WTC11 (cell line): ENCODE results near the gene TRAF3IP1. TPM values are rescaled to one million over a fixed set of nuclear protein-coding genes. Genes with fewer than 3 reads are reported as not detected.

Source experiments
- CREB1 ChIP-seq: sonication (generic); formaldehyde crosslinking; IDR thresholded peaks from 2 replicates; pipeline ENCODE4 v1.8.0; 2023; ENCODE audit warnings: mild to moderate bottlenecking, missing genetic modification reagents
- ELF4 ChIP-seq: sonication (generic); formaldehyde crosslinking; IDR thresholded peaks from 2 replicates; pipeline ENCODE4 v1.8.1; 2022; ENCODE audit warnings: low read depth, mild to moderate bottlenecking, moderate library complexity, missing genetic modification reagents
- FOXP1 ChIP-seq: sonication (generic); formaldehyde crosslinking; IDR thresholded peaks from 2 replicates; pipeline ENCODE4 v1.8.0; 2022; ENCODE audit warnings: missing genetic modification reagents, mild to moderate bottlenecking, moderate library complexity, borderline replicate concordance
- HMGA2 ChIP-seq: fragments of 250-450 bp; sonication (Bioruptor Pico); IDR thresholded peaks from 2 replicates; pipeline ENCODE4 v1.4.0; 2021; ENCODE audit warnings: mild to moderate bottlenecking, moderate library complexity
- JAZF1 ChIP-seq: fragments of 250-450 bp; sonication (Bioruptor Pico); IDR thresholded peaks from 2 replicates; pipeline ENCODE4 v1.9.0; 2021; ENCODE audit warnings: moderate library complexity, mild to moderate bottlenecking, inconsistent platforms
- NR2C2 ChIP-seq: sonication (generic); formaldehyde crosslinking; IDR thresholded peaks from 2 replicates; pipeline ENCODE4 v1.8.0; 2022; ENCODE audit warnings: mild to moderate bottlenecking, missing genetic modification reagents
- RELA ChIP-seq: sonication (generic); formaldehyde crosslinking; IDR thresholded peaks from 2 replicates; pipeline ENCODE4 v1.8.1; 2022; ENCODE audit warnings: missing genetic modification reagents, mild to moderate bottlenecking, borderline replicate concordance
- RORB ChIP-seq: fragments of 250-450 bp; sonication (Bioruptor Pico); IDR thresholded peaks from 2 replicates; pipeline ENCODE4 v1.9.0; 2021; ENCODE audit warnings: mild to moderate bottlenecking
- SMAD3 ChIP-seq: sonication (generic); formaldehyde crosslinking; IDR thresholded peaks from 2 replicates; pipeline ENCODE4 v1.8.0; 2022; ENCODE audit warnings: missing genetic modification reagents, mild to moderate bottlenecking, borderline replicate concordance
- SMAD4 ChIP-seq: sonication (generic); formaldehyde crosslinking; IDR thresholded peaks from 2 replicates; pipeline ENCODE4 v1.8.0; 2022; ENCODE audit warnings: mild to moderate bottlenecking, missing genetic modification reagents
- SP1 ChIP-seq: sonication (generic); formaldehyde crosslinking; conservative IDR thresholded peaks from 2 replicates; pipeline ENCODE4 v1.8.1; 2022; ENCODE audit warnings: missing genetic modification reagents
- TEAD1 ChIP-seq: sonication (generic); formaldehyde crosslinking; IDR thresholded peaks from 2 replicates; pipeline ENCODE4 v1.8.0; 2022; ENCODE audit warnings: mild to moderate bottlenecking, missing genetic modification reagents
- ZNF138 ChIP-seq: sonication (generic); formaldehyde crosslinking; conservative IDR thresholded peaks from 2 replicates; pipeline ENCODE4 v1.8.1; 2022; ENCODE audit warnings: mild to moderate bottlenecking, moderate library complexity, missing genetic modification reagents
- ZNF317 ChIP-seq: sonication (generic); formaldehyde crosslinking; IDR thresholded peaks from 2 replicates; pipeline ENCODE4 v1.8.1; 2023; ENCODE audit warnings: low read depth, mild to moderate bottlenecking, moderate library complexity, missing genetic modification reagents, borderline replicate concordance
- total RNA-seq: library from RNA; stranded (reverse); gene quantifications from 3 replicates; pipeline ENCODE4 v1.2.3, GENCODE V29; 2021
- TF ChIP-seq, protein P1 (sequence below): sonication (generic); formaldehyde crosslinking; IDR thresholded peaks from 2 replicates; pipeline ENCODE4 v1.8.0; 2023; ENCODE audit warnings: mild to moderate bottlenecking, missing genetic modification reagents
- TF ChIP-seq, protein P2 (sequence below): sonication (generic); formaldehyde crosslinking; IDR thresholded peaks from 2 replicates; pipeline ENCODE4 v1.8.1; 2022; ENCODE audit warnings: low read depth, missing genetic modification reagents, borderline replicate concordance
- TF ChIP-seq, protein P3 (sequence below): fragments of 250-450 bp; sonication (Bioruptor Pico); conservative IDR thresholded peaks from 2 replicates; pipeline ENCODE4 v1.9.0; 2021; ENCODE audit warnings: mild to moderate bottlenecking
- TF ChIP-seq, protein P4 (sequence below): fragments of 250-450 bp; sonication (Bioruptor Pico); IDR thresholded peaks from 2 replicates; pipeline ENCODE4 v1.8.0; 2021; ENCODE audit warnings: mild to moderate bottlenecking
- TF ChIP-seq, protein P5 (sequence below): sonication (generic); formaldehyde crosslinking; IDR thresholded peaks from 2 replicates; pipeline ENCODE4 v1.8.0; 2022; ENCODE audit warnings: mild to moderate bottlenecking, missing genetic modification reagents
- TF ChIP-seq, protein P6 (sequence below): sonication (generic); formaldehyde crosslinking; IDR thresholded peaks from 2 replicates; pipeline ENCODE4 v1.8.0; 2022; ENCODE audit warnings: mild to moderate bottlenecking, missing genetic modification reagents
- TF ChIP-seq, protein P7 (sequence below): sonication (generic); formaldehyde crosslinking; IDR thresholded peaks from 2 replicates; pipeline ENCODE4 v1.8.0; 2023; ENCODE audit warnings: missing genetic modification reagents
- TF ChIP-seq, protein P8 (sequence below): sonication (generic); formaldehyde crosslinking; IDR thresholded peaks from 2 replicates; pipeline ENCODE4 v1.8.1; 2023; ENCODE audit warnings: mild to moderate bottlenecking, missing genetic modification reagents, moderate library complexity
- TF ChIP-seq, protein P9 (sequence below): sonication (generic); formaldehyde crosslinking; IDR thresholded peaks from 2 replicates; pipeline ENCODE4 v1.8.0; 2022; ENCODE audit warnings: mild to moderate bottlenecking, missing genetic modification reagents

The TRAF3IP1 gene
- total RNA-seq, 1 experiment from 2014 or later = 18.7 TPM

DNA sequence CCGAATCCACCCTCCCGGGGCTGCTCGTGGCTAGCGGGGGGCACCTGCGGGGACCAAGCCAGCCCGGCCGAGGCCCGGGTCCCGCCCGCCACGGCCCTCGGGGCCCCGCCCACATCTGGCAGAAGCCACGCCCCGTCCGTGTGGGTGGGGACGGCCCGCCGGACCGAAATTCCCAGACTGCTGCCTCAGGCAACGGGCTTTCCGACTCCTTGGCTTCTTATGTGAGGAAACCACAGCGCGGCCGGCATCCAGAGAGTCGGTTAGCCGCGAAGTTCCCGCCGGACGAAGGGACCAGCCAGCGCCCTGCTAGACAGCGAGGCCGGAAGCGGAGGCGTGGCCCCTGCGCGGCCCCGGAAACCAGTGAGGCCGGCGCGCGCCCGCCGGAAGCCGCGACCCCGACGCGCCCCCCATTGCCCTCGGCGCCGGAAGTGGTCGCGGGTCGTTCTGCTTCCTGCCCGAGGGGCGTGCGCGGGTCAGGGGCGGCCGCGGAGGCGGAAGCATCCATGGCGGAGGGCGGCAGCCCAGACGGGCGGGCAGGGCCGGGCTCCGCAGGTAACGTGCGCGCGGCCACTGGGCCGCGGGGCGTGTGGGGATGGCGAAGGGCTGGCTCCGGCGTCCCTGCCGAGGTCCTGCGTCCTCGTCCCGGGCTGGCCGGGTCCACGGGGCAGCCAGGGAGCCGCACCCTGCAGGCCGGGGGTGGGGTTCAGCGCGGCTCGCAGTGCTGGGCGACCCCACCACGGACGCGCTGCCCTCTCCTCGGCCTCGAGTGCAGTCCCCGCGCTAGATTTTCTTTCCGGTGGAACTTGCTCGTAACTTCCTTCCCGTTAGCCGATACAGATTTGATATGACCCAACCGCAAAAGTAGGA, 106.5 kb downstream of the TRAF3IP1 start, which contains the start of gene ASB1 (continued):
- TF ChIP-seq, protein P1, sequence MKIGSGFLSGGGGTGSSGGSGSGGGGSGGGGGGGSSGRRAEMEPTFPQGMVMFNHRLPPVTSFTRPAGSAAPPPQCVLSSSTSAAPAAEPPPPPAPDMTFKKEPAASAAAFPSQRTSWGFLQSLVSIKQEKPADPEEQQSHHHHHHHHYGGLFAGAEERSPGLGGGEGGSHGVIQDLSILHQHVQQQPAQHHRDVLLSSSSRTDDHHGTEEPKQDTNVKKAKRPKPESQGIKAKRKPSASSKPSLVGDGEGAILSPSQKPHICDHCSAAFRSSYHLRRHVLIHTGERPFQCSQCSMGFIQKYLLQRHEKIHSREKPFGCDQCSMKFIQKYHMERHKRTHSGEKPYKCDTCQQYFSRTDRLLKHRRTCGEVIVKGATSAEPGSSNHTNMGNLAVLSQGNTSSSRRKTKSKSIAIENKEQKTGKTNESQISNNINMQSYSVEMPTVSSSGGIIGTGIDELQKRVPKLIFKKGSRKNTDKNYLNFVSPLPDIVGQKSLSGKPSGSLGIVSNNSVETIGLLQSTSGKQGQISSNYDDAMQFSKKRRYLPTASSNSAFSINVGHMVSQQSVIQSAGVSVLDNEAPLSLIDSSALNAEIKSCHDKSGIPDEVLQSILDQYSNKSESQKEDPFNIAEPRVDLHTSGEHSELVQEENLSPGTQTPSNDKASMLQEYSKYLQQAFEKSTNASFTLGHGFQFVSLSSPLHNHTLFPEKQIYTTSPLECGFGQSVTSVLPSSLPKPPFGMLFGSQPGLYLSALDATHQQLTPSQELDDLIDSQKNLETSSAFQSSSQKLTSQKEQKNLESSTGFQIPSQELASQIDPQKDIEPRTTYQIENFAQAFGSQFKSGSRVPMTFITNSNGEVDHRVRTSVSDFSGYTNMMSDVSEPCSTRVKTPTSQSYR (CRISPR knock-in tag) = no peak
- TF ChIP-seq SMAD4 (CRISPR knock-in tag) = no peak
- TF ChIP-seq ZNF317 (CRISPR knock-in tag) = no peak
- TF ChIP-seq NR2C2 (CRISPR knock-in tag) = no peak
- peak; percentile 13; the same call in 1 of the 2 replicates for TF ChIP-seq SMAD3 (CRISPR knock-in tag)
- TF ChIP-seq, protein P2, sequence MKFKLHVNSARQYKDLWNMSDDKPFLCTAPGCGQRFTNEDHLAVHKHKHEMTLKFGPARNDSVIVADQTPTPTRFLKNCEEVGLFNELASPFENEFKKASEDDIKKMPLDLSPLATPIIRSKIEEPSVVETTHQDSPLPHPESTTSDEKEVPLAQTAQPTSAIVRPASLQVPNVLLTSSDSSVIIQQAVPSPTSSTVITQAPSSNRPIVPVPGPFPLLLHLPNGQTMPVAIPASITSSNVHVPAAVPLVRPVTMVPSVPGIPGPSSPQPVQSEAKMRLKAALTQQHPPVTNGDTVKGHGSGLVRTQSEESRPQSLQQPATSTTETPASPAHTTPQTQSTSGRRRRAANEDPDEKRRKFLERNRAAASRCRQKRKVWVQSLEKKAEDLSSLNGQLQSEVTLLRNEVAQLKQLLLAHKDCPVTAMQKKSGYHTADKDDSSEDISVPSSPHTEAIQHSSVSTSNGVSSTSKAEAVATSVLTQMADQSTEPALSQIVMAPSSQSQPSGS (CRISPR knock-in tag) = no peak
- TF ChIP-seq, protein P3, sequence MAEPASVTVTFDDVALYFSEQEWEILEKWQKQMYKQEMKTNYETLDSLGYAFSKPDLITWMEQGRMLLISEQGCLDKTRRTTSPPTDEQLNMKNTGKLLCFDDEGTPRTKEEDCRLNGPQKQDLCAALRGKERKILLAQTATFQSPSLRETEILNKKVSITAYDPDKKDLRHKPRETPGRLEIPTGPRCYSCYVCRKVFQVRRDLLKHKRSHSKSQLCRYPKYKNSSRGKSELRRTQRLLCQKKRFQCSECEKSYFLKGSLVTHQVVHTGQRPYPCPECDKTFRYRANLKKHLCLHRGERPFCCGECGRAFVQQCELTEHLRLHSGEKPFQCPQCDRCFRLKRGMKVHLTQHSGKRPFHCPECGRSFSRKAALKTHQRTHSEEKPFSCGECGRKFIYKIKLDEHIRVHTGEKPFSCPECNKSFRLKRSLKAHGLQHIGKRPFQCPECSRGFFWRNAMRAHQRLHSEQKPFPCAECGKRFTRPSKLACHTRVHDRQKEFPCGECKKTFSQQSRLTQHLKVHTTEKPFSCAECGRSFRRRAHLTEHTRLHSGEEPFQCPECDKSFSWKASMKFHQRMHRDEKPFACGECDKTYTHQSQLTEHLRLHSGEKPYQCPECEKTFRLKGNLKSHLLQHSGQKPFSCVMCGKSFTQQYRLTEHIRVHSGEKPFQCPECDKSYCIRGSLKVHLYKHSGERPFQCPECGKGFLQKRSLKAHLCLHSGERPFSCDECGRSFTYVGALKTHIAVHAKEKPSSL (CRISPR knock-in tag) = no peak
- TF ChIP-seq, protein P4, sequence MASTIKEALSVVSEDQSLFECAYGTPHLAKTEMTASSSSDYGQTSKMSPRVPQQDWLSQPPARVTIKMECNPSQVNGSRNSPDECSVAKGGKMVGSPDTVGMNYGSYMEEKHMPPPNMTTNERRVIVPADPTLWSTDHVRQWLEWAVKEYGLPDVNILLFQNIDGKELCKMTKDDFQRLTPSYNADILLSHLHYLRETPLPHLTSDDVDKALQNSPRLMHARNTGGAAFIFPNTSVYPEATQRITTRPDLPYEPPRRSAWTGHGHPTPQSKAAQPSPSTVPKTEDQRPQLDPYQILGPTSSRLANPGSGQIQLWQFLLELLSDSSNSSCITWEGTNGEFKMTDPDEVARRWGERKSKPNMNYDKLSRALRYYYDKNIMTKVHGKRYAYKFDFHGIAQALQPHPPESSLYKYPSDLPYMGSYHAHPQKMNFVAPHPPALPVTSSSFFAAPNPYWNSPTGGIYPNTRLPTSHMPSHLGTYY (CRISPR knock-in tag) = no peak
- TF ChIP-seq, protein P5, sequence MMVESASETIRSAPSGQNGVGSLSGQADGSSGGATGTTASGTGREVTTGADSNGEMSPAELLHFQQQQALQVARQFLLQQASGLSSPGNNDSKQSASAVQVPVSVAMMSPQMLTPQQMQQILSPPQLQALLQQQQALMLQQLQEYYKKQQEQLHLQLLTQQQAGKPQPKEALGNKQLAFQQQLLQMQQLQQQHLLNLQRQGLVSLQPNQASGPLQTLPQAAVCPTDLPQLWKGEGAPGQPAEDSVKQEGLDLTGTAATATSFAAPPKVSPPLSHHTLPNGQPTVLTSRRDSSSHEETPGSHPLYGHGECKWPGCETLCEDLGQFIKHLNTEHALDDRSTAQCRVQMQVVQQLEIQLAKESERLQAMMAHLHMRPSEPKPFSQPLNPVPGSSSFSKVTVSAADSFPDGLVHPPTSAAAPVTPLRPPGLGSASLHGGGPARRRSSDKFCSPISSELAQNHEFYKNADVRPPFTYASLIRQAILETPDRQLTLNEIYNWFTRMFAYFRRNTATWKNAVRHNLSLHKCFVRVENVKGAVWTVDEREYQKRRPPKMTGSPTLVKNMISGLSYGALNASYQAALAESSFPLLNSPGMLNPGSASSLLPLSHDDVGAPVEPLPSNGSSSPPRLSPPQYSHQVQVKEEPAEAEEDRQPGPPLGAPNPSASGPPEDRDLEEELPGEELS (CRISPR knock-in tag) = peak; percentile 54
- TF ChIP-seq HMGA2 = no peak
- peak; percentile 92 for TF ChIP-seq SP1 (CRISPR knock-in tag)
- 0 out of 2 replicates have a peak, but pooled peaks have one; percentile 21 for TF ChIP-seq ELF4 (CRISPR knock-in tag)
- TF ChIP-seq RELA (CRISPR knock-in tag) = no peak
- no peak; the same call in 1 of the 2 replicates for TF ChIP-seq TEAD1 (CRISPR knock-in tag)
- TF ChIP-seq, protein P6, sequence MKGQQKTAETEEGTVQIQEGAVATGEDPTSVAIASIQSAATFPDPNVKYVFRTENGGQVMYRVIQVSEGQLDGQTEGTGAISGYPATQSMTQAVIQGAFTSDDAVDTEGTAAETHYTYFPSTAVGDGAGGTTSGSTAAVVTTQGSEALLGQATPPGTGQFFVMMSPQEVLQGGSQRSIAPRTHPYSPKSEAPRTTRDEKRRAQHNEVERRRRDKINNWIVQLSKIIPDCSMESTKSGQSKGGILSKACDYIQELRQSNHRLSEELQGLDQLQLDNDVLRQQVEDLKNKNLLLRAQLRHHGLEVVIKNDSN (CRISPR knock-in tag) = no peak
- TF ChIP-seq, protein P7, sequence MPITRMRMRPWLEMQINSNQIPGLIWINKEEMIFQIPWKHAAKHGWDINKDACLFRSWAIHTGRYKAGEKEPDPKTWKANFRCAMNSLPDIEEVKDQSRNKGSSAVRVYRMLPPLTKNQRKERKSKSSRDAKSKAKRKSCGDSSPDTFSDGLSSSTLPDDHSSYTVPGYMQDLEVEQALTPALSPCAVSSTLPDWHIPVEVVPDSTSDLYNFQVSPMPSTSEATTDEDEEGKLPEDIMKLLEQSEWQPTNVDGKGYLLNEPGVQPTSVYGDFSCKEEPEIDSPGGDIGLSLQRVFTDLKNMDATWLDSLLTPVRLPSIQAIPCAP = 0 out of 2 replicates have a peak, but pooled peaks have one; percentile 66
- TF ChIP-seq RORB (CRISPR knock-in tag) = no peak
- TF ChIP-seq, protein P8, sequence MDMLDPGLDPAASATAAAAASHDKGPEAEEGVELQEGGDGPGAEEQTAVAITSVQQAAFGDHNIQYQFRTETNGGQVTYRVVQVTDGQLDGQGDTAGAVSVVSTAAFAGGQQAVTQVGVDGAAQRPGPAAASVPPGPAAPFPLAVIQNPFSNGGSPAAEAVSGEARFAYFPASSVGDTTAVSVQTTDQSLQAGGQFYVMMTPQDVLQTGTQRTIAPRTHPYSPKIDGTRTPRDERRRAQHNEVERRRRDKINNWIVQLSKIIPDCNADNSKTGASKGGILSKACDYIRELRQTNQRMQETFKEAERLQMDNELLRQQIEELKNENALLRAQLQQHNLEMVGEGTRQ = no peak
- TF ChIP-seq JAZF1 = no peak
- TF ChIP-seq, protein P9, sequence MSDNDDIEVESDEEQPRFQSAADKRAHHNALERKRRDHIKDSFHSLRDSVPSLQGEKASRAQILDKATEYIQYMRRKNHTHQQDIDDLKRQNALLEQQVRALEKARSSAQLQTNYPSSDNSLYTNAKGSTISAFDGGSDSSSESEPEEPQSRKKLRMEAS (CRISPR knock-in tag) = 0 out of 2 replicates have a peak, but pooled peaks have one; percentile 51
- peak; percentile 72 for TF ChIP-seq FOXP1 (CRISPR knock-in tag)
- TF ChIP-seq CREB1 (CRISPR knock-in tag) = no peak
- TF ChIP-seq ZNF138 = no peak; the same call in 1 of the 2 replicates
